ENCODE results near the gene NOG.

NOG gene

DNA sequence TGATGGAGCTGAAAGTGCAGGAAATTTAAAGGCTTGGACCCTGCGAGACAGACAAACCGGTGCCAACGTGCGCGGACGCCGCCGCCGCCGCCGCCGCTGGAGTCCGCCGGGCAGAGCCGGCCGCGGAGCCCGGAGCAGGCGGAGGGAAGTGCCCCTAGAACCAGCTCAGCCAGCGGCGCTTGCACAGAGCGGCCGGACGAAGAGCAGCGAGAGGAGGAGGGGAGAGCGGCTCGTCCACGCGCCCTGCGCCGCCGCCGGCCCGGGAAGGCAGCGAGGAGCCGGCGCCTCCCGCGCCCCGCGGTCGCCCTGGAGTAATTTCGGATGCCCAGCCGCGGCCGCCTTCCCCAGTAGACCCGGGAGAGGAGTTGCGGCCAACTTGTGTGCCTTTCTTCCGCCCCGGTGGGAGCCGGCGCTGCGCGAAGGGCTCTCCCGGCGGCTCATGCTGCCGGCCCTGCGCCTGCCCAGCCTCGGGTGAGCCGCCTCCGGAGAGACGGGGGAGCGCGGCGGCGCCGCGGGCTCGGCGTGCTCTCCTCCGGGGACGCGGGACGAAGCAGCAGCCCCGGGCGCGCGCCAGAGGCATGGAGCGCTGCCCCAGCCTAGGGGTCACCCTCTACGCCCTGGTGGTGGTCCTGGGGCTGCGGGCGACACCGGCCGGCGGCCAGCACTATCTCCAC, at the start of gene NOG:
Gene NOG, plus strand, starts transcription at position 54 of the 674 bp plus-strand sequence. Its CDS starts 525 bp downstream, at position 579.
- DNase-seq, result peak; percentile 50 to 76 (median 68)

DNA sequence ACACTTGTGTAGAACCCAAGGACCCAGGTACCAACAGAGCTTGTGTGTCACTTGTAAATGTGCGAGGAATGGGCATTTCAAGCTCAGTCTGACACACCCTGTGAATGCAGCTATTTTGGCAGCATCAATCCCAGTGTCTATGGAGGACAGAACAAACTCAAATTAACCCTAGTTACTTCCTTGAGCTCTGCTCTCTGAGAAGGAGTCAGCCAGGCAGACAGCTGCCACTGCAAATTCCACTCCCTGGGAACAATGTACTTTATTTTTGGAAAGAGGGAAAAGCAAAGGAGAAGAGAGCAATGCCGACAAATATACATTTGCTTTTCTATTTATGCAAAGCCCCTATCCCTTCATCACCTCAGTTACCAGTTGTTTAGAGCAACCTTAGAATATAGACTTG, 48.4 kb upstream of the NOG start:
- DNase-seq, result no peak

DNA sequence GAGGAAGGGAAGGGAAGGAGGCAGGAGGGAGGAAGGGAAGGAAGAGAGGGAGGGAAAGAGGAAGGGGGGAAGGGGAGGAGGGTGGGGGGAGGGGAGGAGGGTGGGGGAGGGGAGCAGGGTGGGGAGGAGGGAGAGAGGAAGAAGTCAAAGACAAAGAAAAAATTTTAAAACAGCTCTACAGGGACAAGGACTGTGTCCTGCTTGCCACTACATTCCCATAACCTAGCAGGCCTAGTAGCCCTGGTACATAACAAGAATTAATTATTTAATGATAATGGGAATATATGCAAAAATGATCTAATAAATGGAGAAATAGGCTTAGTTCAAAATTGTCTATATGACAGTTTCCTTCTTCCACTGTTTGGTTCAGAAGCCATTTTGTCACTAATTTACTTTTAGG, 47.6 kb upstream of the NOG start:
- DNase-seq, result no peak

DNA sequence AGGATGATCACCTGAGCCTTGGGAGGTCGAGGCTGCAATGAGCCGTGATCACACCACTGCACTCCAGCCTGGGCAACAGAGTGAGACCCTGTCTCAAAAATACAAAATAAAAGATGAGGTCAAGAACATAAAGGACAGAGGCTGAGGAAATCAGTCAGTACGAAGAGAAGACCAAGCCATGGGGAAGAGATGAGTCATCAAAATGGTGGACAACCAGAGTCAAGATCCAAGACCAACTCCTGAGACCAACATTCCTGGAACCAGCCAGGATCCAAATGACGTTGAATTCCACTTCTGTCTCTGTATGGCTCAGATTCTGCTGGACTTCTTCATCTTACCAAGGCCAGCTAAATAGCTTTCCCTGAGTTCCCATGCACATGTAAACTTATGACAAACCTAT, 44.8 kb upstream of the NOG start:
- no peak for DNase-seq

DNA sequence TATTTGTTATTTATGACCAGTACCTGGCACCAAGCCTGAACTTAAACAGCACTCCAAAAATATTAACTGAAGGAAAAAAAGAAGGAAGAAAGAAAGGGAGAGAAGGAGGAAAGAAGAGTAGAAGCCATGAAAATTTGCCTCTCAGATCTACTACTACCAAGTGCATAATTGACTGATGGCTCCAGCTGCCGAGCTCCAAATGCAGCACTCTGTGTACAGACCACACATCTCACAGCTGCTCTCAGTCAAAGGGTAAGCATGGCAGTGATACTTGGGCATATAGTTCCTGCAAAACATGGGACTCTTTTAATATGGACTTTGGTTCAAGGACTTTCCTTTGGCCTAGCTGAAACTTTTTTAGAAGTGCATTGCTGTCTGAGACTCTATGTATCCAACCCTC, 44.0 kb upstream of the NOG start:
- DNase-seq, result no peak

DNA sequence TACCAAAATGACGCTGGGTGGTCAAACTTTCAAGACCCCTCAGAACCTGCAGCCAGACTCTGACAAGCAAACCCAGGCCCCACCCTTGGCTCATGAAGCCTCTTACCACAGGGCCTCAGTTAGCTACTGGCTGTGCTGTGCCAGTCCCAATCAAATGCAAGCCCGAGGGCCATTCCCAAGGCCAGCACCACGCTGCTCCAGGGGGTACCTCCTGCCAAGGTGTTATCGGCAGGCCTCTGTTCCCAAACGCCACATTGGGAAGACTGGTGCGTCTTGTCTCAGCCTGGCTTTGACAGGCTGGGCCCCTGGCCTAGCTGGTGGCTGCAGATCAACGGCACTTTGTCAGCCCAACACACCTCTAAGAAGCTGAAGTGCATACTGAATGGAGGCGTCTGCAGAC, 35.8 kb upstream of the NOG start:
- no peak for DNase-seq

DNA sequence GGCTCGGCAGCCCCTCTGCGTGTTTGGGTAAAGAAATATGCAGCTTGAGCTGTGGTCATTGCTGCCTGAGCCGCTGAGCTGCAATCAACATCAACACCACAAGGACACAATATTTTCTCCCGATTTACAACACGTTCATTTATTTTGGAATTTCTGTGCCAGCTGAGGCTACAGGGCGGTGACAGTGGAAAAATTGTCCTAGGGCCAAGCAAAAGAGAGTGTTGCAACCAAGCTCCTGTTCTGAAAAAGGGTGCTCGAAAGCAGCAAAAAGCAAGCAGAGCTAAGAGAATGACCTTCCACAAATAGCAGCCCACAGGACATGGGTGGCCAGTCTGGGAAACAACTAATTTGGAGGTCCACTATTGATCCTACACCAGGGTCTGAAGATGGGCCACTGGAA, 35.4 kb upstream of the NOG start:
- DNase-seq, result no peak

DNA sequence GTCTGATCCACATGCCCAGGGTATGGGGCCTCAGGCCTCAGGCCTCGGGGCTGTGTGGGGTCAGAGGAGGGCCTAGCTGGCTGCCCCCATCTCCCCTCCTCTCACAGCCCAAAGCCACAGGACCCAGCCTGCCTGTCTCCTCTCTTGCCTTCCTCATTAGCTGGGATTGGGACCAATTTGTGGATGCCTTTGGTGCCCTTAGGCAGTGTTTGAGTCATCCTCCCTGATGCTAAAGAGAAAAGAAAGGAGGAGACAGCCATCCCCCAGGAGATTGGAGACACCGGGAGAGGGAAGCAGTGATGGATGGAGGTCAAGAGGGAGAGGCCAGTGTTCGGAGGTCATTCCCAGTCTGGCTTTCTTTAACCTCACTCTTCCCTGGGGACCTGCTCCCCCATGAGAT, 23.3 kb upstream of the NOG start:
- DNase-seq, result no peak

DNA sequence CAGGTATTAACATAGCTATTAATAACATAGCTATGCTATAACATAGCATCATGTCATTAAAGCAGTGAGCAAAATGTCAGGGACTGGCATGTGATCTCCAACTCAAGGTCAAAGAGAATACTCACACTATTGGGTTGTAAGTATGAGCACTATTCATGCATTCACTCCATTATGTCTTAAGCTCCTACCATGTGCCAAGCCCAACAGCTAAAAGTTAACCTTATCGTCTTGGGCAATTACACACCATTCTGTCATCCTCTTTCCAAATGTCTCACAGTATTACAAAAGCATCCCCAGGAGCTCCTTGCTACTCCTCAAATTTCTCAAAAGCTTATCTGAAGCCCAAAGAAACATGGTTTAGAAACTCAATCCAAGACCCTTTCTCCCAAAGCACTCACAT, 22.0 kb upstream of the NOG start:
- no peak for DNase-seq

DNA sequence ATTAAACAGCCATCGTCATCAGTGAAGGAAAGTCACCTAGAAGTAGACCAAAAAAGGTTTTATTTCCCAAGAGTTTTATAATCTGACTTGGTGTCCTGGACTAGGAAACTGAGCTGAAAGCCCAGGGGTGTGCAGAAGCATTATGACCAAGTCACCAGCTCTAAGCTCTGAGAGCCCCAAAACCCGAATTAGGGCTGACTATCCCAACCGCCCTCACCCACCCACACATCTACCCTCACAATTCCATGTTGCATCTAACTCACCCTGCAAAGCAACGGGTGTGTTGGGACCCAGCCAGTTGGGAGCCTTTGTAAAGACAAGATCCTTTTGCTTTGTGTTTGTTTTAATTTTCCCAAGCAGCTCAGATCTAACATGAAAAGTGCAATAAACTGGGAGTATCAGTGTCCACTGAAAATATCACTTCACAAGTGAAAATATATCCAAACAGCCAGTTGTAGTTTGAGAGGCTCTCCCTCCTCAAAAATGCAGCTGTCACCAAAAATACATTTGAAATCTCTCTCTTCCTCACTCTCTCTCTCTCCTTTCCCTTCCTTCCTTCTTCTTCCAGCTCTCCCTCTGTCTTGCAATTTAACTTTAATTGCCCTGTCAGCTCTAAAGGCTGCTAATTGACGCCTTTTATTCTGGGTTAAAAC, 16.2 kb upstream of the NOG start:
- DNase-seq, result no peak

DNA sequence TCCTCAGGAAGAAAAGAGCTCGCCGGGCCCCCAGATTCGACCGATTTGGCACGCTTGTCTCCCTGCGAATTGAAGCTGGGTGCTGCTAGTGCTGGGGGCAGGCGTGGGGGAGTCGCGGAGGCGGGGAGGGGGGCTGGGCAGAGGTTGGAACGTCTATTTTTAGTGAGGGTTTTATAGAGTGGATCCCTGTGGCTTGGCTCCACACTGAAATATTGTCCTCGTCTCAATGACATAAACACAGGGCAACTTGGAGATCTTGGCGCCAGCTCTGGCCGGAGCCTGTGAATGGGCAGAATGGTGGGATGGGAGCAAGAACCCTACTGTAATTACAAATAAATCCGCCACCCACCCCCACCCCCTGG, 15.7 kb upstream of the NOG start:
- DNase-seq, result no peak

DNA sequence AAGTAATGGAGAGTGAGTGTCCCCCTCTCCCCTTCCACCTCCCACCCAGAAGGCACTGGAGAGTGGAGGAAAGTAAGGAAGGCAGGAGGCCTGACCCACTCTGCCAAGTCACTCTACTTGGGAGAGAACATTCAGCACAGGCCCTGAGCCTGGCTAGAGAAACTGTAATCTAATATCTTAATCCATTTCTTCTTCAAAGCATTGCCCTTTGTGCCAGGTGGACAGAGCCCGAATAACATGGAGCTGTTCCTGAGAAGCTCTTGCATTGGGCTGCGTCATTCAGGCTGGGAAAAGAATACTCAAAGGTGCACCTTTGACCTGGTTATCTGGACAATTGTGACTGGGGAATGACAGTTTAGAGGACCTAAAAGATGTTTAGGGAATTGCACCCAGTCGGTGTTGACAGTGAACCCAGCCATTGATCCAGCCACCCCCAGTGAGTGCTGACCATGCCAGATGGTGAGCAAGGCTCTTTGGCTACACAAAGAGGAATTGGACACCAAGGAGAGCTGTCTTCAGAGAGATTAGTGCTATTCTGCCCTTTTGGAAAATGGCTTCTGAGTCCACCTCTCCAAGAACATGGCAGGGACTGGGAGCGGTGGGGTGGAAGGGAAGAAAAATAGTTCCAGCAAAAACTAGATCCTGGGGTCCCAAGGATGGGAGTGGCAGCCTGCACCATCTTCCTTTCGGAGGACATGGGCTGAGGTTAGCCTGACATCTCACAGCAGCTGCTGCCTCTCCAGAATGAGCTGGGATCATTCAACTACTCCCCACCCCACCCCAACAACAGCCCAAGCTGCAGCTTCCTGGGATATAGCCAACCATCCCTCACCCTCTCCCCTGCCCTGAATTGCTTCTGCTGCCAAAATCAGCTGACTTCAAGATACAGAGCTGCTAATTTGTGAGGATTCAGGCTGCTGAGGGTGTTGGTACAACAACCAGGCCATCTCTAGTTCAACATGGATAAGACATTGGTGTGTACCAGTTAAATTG, 11.6 kb upstream of the NOG start:
- DNase-seq, result no peak

DNA sequence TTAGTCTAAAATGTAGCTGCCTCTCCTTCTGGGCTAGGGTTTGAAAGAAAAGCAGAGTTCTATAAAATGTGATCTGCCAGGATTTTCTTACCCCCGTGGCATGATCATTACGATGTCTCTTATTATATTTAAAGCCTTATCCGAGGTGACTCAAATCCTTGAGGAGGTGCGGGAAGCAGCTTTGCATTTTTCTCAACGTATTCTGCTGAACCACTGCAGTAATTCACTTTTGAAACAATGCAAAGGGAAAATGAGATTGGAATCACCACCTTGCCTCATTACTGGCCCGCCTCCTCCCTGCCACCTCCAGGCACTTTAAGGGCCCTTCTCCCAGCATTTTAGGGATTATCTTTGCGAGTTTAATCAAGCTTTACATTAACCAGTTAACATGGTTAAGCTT, 9.7 kb upstream of the NOG start:
- no peak for DNase-seq

DNA sequence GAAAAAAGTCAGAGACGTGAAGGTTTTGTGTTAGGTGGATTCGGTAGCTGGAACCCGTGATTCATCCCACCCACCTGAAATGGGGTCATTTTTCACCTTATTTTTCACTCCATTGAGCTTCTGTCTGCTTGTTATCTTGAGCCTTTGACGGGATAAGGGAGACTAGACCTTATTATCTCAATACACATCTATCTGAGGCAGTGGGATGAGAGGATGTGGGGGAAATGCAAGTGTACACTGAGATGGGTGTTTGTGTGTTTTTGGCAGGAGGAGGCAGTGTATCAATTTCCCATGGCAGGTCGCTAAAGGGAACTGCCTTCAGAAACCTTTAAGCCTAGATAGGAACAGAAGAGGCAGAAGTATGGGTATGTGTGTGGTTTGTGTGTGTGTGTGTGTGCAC, 6.2 kb upstream of the NOG start:
- no peak for DNase-seq

DNA sequence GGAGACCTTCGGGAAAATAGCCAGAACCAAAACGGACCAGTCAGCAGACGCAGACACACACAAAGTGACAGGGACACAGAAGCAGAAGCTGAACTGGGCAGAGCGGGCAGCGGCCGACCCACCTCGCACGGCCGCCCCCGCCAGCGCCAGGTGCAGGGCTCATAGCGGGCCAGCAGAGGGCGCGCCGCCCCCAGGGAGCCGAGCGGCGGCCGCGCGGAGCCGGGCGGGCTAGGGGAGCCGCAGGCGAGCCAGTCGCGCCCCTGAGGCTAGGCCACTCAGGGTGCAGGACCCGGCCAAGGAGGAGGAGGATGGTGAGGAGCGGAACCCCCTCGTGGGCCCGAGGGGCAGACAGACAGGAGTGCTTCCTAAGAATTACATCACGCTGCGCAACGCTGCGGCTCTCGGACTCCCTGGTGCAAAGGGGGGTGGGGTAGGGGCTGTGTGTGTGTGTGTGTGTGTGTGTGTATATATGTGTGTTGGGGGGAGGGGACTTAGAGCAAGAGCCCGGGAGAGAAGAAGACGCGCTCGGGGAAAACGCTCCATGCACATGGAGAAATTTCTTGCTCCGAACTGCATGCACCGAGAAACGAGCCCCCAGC, 913 bp upstream of the NOG start:
- DNase-seq, result peak; percentile 66 to 75 (median 69)

DNA sequence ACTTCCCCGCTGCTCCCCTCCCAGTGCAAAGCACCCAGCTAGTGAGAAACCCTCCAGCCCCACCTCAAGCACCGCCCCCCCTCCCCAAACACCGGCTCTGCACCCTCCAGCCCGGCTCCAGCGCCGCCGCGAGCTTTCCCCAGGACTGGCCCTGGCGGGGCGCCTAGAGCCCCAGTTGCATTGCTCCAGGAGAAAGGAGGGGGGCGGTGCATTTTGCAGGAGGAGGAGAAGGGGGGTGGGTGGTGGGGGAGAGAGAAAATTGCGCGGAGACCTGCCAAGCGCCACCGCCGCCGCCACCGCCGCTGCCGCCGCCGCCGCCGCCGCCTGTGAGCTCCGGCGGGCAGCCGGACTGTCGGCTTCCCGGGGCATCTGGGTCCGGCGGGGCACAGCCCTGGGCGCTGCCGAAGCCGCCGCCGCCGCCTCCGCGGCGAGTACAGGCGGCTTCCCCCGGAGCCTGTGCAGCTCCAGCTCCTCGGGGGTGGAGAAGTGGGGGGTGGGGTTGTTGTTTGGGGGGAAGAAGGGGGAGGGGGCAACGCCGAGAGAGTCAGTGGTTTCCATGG, 333 bp upstream of the NOG start:
- DNase-seq, result peak; percentile 50 to 68 (median 67)

DNA sequence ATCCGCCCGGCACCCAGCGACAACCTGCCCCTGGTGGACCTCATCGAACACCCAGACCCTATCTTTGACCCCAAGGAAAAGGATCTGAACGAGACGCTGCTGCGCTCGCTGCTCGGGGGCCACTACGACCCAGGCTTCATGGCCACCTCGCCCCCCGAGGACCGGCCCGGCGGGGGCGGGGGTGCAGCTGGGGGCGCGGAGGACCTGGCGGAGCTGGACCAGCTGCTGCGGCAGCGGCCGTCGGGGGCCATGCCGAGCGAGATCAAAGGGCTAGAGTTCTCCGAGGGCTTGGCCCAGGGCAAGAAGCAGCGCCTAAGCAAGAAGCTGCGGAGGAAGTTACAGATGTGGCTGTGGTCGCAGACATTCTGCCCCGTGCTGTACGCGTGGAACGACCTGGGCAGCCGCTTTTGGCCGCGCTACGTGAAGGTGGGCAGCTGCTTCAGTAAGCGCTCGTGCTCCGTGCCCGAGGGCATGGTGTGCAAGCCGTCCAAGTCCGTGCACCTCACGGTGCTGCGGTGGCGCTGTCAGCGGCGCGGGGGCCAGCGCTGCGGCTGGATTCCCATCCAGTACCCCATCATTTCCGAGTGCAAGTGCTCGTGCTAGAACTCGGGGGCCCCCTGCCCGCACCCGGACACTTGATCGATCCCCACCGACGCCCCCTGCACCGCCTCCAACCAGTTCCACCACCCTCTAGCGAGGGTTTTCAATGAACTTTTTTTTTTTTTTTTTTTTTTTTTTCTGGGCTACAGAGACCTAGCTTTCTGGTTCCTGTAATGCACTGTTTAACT, 1.0 kb downstream of the NOG start:
- no peak for DNase-seq

DNA sequence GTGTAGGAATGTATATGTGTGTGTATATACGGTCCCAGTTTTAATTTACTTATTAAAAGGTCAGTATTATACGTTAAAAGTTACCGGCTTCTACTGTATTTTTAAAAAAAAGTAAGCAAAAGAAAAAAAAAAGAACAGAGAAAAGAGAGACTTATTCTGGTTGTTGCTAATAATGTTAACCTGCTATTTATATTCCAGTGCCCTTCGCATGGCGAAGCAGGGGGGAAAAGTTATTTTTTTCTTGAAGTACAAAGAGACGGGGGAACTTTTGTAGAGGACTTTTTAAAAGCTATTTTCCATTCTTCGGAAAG, 1.6 kb downstream of the NOG start:
- no peak for DNase-seq

DNA sequence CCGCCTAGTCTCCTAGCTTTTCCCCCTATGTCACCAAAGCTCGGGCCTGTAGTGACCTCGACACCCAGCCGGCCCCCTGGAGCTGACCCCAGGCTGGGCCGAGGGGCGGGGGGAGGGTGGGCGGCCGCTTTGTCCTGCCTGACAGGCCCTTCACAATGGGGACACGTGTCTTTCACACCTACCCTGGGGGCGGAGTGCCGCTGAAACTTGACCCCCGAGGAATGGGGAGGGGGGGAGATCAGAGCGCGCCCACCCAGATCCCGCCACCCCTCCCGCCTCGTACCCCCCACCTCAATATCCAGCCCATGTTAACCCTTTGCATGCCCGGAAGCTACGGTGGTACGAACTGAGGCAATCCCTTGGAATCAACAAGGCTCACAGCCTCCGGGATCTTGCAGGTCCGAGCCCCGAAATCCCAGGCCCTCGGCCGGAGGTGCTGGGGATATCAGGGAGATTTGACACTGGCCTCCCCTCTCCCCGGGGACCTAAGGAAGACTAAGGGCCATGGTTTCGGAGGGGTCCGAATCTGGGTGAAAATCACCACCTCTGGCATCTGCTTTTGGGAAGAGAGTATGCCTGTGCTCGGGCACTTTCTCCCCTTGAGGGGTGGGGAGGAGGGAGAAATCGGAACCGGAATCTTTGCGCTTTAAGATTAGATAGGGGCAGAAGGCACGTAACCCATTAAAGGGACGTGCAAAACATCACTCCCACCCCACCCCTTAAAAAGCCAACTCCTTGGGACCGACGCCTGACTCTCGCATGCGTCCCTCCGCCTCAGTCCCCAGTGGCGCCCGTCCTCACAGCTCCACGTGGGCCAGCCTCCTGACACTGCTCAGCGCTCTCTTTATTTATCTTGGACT, 2.6 kb downstream of the NOG start:
- no peak for DNase-seq

DNA sequence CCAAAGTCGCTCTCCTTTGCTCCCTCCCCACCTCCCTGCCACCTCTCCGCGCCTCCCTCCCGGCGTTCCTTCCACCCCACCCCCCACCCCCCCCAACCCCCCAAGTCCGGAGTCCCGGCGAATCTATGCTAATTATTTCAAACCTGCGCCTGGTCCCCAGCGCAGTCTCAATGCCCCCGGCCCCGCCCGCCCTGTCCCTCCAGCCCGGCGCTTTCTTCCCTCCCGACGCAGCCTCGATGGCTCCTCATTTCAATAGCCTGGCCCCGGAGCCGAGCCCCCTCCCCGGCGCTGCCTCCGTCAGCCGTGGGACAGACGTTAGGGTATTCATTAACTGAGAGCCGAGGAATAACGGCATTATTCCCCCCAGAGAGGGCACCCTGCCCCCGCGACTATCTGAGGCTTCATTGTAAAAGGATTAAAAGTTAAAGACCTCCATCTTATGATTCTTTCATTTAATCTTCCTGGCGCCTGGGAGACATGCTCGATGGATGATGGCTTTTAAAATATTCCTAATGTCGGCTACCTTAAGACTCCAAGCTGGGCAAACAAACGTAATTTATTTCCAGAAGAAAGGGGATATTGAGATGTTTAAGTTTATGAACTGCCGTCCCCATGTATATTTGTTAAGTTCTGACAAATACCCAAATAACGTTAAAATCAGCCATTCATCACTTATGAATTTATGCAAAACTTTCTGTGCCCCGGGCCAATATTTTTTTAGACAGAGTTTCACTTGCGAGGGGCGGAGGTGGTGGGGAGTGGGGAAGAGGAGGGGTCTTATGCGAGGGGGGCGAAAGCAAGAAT, 3.4 kb downstream of the NOG start:
- DNase-seq, result no peak

Measured in NCI-H1417 (cell line).